RWPE2 (cell line): ENCODE data around the gene MAJIN.

Experiments used
- ATAC-seq: fragments of 200-7000 bp; cut with Tn5 transposase; 3 replicates; pipeline ENCODE4 v1.9.1; 2021; ENCODE audit warnings: low read depth
- DNase-seq: peaks from one replicate; pipeline ENCODE4 v3.0.0-alpha.2; 2020; ENCODE audit warnings: low spot score
- H3K27ac ChIP-seq: fragments of 450-650 bp; 2 replicates; pipeline ENCODE4 v1.5.1; 2017; ENCODE audit warnings: mild to moderate bottlenecking; ENCODE audit not compliant: poor library complexity, severe bottlenecking
- H3K27me3 ChIP-seq: fragments of 250-450 bp; sonication (Bioruptor Pico); 2 replicates; pipeline ENCODE4 v1.5.1; 2021; ENCODE audit warnings: mild to moderate bottlenecking, moderate library complexity; ENCODE audit not compliant: insufficient read depth, poor library complexity, severe bottlenecking
- H3K36me3 ChIP-seq: fragments of 250-450 bp; sonication (Bioruptor Pico); 2 replicates; pipeline ENCODE4 v1.5.1; 2020; ENCODE audit warnings: low read depth, mild to moderate bottlenecking, moderate library complexity
- H3K4me1 ChIP-seq: fragments of 250-450 bp; sonication (Bioruptor Pico); 2 replicates; pipeline ENCODE4 v1.5.1; 2021; ENCODE audit warnings: mild to moderate bottlenecking, moderate library complexity; ENCODE audit not compliant: insufficient read depth, poor library complexity, severe bottlenecking
- H3K4me3 ChIP-seq: fragments of 250-450 bp; sonication (Bioruptor Pico); 2 replicates; pipeline ENCODE4 v1.5.1; 2021; ENCODE audit warnings: mild to moderate bottlenecking, moderate library complexity; ENCODE audit not compliant: severe bottlenecking
- H3K9me3 ChIP-seq: fragments of 250-450 bp; sonication (Bioruptor Pico); 2 replicates; pipeline ENCODE4 v1.5.1; 2021; ENCODE audit warnings: mild to moderate bottlenecking, moderate library complexity; ENCODE audit not compliant: severe bottlenecking
- TF ChIP-seq, protein P1 (sequence below): fragments of 450-650 bp; IDR thresholded peaks from one replicate; pipeline ENCODE4 v1.5.1; 2017; ENCODE audit warnings: mild to moderate bottlenecking, moderate library complexity; ENCODE audit not compliant: poor library complexity, severe bottlenecking

The MAJIN gene

DNA sequence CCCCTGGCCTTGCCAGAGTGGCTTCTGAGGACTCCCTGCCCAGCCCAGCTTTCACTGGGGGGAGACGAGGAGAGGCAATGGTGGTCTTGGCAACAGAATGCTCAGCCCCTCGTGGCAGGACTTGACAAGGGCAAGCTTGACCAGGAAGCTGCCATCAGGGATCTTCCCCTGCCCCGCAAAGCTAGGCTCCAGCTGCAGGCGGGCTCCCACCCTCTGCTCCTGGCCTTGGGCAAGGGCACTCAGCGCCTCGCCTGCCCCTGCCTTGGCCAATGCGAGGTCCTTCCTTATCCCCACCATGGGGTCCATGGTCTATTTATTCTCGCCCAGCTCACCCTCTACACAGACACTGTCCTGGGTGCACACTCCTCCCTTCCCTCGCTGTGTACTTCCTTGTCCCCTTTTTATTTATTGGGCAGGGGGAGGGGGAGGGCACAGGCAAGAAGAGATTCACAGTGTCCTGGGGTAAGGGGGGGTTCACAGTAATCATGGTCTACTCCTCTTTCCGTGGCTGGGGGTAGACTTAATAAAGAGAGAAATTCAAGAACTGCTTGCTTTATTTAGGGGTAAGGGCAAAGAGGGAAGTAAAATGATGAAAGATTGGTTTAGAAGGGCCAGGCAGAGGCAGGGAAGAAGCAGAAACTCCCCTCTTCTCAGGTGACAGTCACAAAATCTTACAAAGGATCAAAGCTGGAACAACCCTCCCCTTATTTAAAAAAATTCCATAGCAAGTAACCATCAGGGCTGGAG is 37.8 kb downstream of the MAJIN start:
- Histone ChIP-seq H3K27ac (no peak overlapping the region), H3K36me3 (peaks cover 30% of the 10 kb centered on the region), H3K27me3 (no peaks in the 10 kb centered on the region), H3K4me3 (no peak overlapping the region), H3K4me1 (no peaks in the 10 kb centered on the region), H3K9me3 (no peaks in the 10 kb centered on the region)
- TF ChIP-seq, protein P1, sequence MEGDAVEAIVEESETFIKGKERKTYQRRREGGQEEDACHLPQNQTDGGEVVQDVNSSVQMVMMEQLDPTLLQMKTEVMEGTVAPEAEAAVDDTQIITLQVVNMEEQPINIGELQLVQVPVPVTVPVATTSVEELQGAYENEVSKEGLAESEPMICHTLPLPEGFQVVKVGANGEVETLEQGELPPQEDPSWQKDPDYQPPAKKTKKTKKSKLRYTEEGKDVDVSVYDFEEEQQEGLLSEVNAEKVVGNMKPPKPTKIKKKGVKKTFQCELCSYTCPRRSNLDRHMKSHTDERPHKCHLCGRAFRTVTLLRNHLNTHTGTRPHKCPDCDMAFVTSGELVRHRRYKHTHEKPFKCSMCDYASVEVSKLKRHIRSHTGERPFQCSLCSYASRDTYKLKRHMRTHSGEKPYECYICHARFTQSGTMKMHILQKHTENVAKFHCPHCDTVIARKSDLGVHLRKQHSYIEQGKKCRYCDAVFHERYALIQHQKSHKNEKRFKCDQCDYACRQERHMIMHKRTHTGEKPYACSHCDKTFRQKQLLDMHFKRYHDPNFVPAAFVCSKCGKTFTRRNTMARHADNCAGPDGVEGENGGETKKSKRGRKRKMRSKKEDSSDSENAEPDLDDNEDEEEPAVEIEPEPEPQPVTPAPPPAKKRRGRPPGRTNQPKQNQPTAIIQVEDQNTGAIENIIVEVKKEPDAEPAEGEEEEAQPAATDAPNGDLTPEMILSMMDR = no peak
- ATAC-seq (no peak), DNase-seq (no peak)

DNA sequence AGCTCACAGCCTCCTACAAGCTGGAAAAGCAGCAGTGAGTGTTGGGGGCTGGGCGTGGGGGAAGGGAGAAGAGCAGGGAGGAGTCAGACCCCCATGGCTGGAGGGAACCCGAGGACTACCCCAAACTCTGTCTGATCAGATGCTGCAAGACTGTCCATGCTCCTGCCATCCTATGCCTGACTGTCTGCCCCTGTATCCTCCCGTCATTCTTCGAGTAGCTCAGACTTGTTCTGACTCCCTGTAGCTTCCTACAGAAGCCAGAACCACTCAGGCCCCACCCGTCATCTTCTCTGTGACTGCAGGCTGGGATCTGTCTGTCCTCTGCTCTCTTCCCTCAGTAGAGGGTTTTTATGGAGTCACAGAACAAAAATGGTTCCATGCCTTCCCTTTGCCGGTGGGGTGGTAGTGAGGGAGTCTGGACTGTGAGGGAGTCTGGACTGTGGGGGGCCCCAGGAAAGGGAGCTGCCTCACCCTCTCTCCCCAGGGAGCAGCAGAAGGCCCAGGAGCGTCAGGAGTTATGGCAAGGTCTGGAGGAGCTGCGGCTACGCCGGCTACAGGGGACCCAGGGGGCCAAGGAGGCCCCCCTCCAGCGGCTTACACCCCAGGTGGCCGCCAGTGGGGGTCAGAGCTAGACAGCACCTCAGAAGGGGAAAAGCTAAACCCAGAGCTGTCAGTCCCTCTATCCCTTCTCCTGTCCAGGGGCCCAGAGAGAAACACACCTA is 38.5 kb downstream of the MAJIN start:
- TF ChIP-seq, protein P1 = no peak
- no peaks in the 10 kb centered on the region for H3K4me1 ChIP-seq
- no peak overlapping the region for H3K27ac ChIP-seq
- H3K36me3 ChIP-seq = peaks cover 32% of the 10 kb centered on the region
- ATAC-seq (no peak), DNase-seq (no peak)
- no peaks in the 10 kb centered on the region for H3K27me3 ChIP-seq
- no peaks in the 10 kb centered on the region for H3K9me3 ChIP-seq
- H3K4me3 ChIP-seq = no peak overlapping the region

DNA sequence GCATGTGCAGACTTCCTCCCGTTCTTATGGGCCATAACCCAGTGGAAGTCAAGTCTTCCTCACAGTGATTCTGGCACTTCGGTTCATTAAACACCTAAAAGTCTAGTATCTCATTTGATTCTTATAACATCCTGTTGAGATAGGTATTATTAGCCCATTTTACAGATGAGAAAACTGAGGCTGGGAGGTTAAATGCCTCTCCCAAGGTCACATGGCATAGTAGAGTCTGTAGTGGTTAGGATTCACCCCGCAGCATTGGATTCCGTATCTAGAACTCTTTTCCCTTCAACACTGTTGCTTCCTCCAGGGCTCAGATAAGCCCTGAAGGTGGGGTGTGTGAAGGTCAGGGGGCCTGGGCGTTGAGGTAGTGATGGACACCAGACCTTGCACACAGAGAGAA is 39.6 kb downstream of the MAJIN start:
- Histone ChIP-seq H3K36me3 (peaks cover 35% of the 10 kb centered on the region), H3K27ac (no peak overlapping the region), H3K4me3 (no peak overlapping the region), H3K4me1 (no peaks in the 10 kb centered on the region), H3K9me3 (no peaks in the 10 kb centered on the region), H3K27me3 (no peaks in the 10 kb centered on the region)
- DNase-seq (no peak), ATAC-seq (no peak)
- TF ChIP-seq, protein P1 = no peak

DNA sequence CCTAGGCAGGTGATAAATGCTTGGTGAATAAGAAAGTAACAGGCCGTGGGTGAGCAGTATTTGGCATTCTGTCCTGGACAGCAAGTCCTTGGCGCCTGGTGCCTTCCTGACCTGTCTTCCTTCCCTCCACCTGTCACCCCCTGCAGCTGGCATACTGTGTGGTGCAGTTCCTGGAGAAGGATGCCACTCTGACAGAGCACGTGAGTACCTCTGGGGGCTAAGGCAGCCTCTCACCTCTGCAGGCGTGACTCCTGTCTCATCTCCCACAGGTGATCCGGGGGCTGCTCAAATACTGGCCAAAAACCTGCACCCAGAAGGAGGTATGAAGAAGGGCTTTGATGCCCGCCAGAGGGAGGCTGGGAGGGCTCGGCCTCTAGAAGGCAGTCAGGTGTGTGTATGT is 40.6 kb downstream of the MAJIN start:
- Histone ChIP-seq H3K27me3 (no peaks in the 10 kb centered on the region), H3K4me1 (no peaks in the 10 kb centered on the region), H3K4me3 (no peak overlapping the region), H3K9me3 (no peaks in the 10 kb centered on the region), H3K27ac (no peak overlapping the region), H3K36me3 (peaks cover 35% of the 10 kb centered on the region)
- DNase-seq (no peak), ATAC-seq (no peak)
- TF ChIP-seq, protein P1 = no peak

DNA sequence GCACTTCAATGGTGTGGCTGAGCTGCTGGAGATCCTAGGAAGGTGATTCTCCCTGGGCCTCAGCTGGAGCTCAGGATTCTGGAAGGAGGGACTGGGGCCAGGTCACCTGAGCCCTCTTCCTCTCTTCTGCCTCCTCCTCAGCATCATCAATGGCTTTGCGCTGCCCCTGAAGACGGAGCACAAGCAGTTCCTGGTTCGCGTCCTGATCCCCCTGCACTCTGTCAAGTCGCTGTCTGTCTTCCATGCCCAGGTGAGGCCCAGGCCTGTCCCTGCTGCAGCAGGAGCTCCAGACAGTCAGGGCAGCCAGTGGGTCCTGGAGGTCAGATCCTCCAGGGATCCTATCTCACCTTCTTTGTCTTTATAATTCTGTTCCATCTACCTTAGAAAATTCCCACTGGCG is 41.6 kb downstream of the MAJIN start:
- TF ChIP-seq, protein P1 = no peak
- no peak overlapping the region for H3K27ac ChIP-seq
- no peaks in the 10 kb centered on the region for H3K4me1 ChIP-seq
- DNase-seq = no peak
- H3K9me3 ChIP-seq = no peaks in the 10 kb centered on the region
- no peak overlapping the region for H3K4me3 ChIP-seq
- ATAC-seq = no peak
- no peaks in the 10 kb centered on the region for H3K27me3 ChIP-seq
- peaks cover 35% of the 10 kb centered on the region for H3K36me3 ChIP-seq
